ENCODE measurements around the gene PIGU.

- TF ChIP-seq, protein P1, sequence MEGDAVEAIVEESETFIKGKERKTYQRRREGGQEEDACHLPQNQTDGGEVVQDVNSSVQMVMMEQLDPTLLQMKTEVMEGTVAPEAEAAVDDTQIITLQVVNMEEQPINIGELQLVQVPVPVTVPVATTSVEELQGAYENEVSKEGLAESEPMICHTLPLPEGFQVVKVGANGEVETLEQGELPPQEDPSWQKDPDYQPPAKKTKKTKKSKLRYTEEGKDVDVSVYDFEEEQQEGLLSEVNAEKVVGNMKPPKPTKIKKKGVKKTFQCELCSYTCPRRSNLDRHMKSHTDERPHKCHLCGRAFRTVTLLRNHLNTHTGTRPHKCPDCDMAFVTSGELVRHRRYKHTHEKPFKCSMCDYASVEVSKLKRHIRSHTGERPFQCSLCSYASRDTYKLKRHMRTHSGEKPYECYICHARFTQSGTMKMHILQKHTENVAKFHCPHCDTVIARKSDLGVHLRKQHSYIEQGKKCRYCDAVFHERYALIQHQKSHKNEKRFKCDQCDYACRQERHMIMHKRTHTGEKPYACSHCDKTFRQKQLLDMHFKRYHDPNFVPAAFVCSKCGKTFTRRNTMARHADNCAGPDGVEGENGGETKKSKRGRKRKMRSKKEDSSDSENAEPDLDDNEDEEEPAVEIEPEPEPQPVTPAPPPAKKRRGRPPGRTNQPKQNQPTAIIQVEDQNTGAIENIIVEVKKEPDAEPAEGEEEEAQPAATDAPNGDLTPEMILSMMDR (IDR thresholded peaks at IDR 0.05; ENCODE audit: poor library complexity, severe bottlenecking): no peak
- TF ChIP-seq EZH2 (IDR thresholded peaks at IDR 0.05; ENCODE audit: borderline replicate concordance, insufficient read depth, low read length, poor library complexity, severe bottlenecking) (no peak), POLR2AphosphoS5 (IDR thresholded peaks at IDR 0.05) (no peak), RAD21 (conservative IDR thresholded peaks at IDR 0.05) (no peak), TAF1 (IDR thresholded peaks at IDR 0.05; ENCODE audit: low read depth) (no peak), EP300 (conservative IDR thresholded peaks at IDR 0.05; ENCODE audit: poor library complexity, severe bottlenecking) (no peak)
Observed at GRCh38 chr20:34627458-34627857, 49.4 kb downstream of the PIGU start.
